Measurements from ENCODE around the gene LNPK.
"Not testable (repeated sequence)": the region's sequence is repeated elsewhere in the genome, so short reads cannot be mapped to it uniquely, and the experiment has no call there.

Gene LNPK

GRCh38 chr2:176001916-176002687, at the start of gene LNPK:
LNPK (minus strand) TSS chr2:176002267; CDS start chr2:175995584, 6,683 bp downstream.
- peak; percentile 78 for DNase-seq

GRCh38 chr2:176039375-176039774, 37.3 kb upstream of the LNPK start:
- DNase-seq = no peak

GRCh38 chr2:176038694-176039093, 36.6 kb upstream of the LNPK start:
- DNase-seq = no peak

- DNase-seq = no peak
Observed at GRCh38 chr2:176035013-176035691, 33.1 kb upstream of the LNPK start.

GRCh38 chr2:176027806-176028205, 25.7 kb upstream of the LNPK start:
- DNase-seq = no peak

- DNase-seq = no peak
Observed at GRCh38 chr2:176025932-176026331, 23.9 kb upstream of the LNPK start.

- no peak for DNase-seq
Observed at GRCh38 chr2:176024083-176024482, 22.0 kb upstream of the LNPK start.

- no peak for DNase-seq
Observed at GRCh38 chr2:176022048-176022447, 20.0 kb upstream of the LNPK start.

GRCh38 chr2:176020400-176020799, 18.3 kb upstream of the LNPK start:
- DNase-seq = no peak

GRCh38 chr2:176018708-176019107, 16.6 kb upstream of the LNPK start:
- DNase-seq = no peak

GRCh38 chr2:176009445-176009844, 7.4 kb upstream of the LNPK start:
- no peak for DNase-seq

- DNase-seq = no peak
Observed at GRCh38 chr2:176004934-176005333, 2.9 kb upstream of the LNPK start.

GRCh38 chr2:176003958-176004357, 1.9 kb upstream of the LNPK start:
- DNase-seq = no peak

GRCh38 chr2:176002688-176003210, 682 bp upstream of the LNPK start:
- DNase-seq = no peak

GRCh38 chr2:176001281-176001915, 669 bp downstream of the LNPK start:
- DNase-seq = peak; percentile 50

- DNase-seq = no peak
Observed at GRCh38 chr2:175999283-175999819, 2.7 kb downstream of the LNPK start.

GRCh38 chr2:175990099-175990498, 12.0 kb downstream of the LNPK start:
- DNase-seq = no peak

GRCh38 chr2:175987126-175987525, 14.9 kb downstream of the LNPK start:
- not testable (repeated sequence) for DNase-seq

GRCh38 chr2:175984846-175985245, 17.2 kb downstream of the LNPK start:
- no peak for DNase-seq

GRCh38 chr2:175981551-175981950, 20.5 kb downstream of the LNPK start:
- no peak for DNase-seq

- DNase-seq = no peak
Observed at GRCh38 chr2:175976391-175977157, 25.5 kb downstream of the LNPK start.

GRCh38 chr2:175973373-175973772, 28.7 kb downstream of the LNPK start:
- DNase-seq = no peak

- DNase-seq = no peak
Observed at GRCh38 chr2:175966839-175967238, 35.2 kb downstream of the LNPK start.
